Measurements from ENCODE around the gene DAAM1.

DAAM1 gene

GRCh38 chr14:59187802-59188460, 536 bp upstream of the DAAM1 start:
- DNase-seq, result no peak

GRCh38 chr14:59189091-59189785, 771 bp downstream of the DAAM1 start:
- DNase-seq, result no peak

GRCh38 chr14:59189786-59190368, 1.4 kb downstream of the DAAM1 start:
- DNase-seq, result no peak

GRCh38 chr14:59190372-59190771, 1.9 kb downstream of the DAAM1 start:
- no peak for DNase-seq

- no peak for DNase-seq
Measured at GRCh38 chr14:59195912-59196311, 7.4 kb downstream of the DAAM1 start.

- no peak for DNase-seq
Measured at GRCh38 chr14:59197695-59198262, 9.3 kb downstream of the DAAM1 start.

- no peak for DNase-seq
Measured at GRCh38 chr14:59199205-59199604, 10.7 kb downstream of the DAAM1 start.

- DNase-seq, result no peak
Measured at GRCh38 chr14:59199614-59200013, 11.1 kb downstream of the DAAM1 start.

GRCh38 chr14:59200195-59200594, 11.7 kb downstream of the DAAM1 start:
- DNase-seq, result no peak

- no peak for DNase-seq
Measured at GRCh38 chr14:59202031-59202430, 13.6 kb downstream of the DAAM1 start.

- DNase-seq, result no peak
Measured at GRCh38 chr14:59204305-59204704, 15.8 kb downstream of the DAAM1 start.

GRCh38 chr14:59206892-59207291, 18.4 kb downstream of the DAAM1 start:
- DNase-seq, result no peak

GRCh38 chr14:59207506-59207933, 19.1 kb downstream of the DAAM1 start:
- DNase-seq, result no peak

- DNase-seq, result no peak
Measured at GRCh38 chr14:59208224-59208814, 19.9 kb downstream of the DAAM1 start.

GRCh38 chr14:59208954-59209353, 20.5 kb downstream of the DAAM1 start:
- no peak for DNase-seq

- no peak for DNase-seq
Measured at GRCh38 chr14:59210621-59211020, 22.2 kb downstream of the DAAM1 start.

- DNase-seq, result no peak
Measured at GRCh38 chr14:59213368-59214315, 25.2 kb downstream of the DAAM1 start.

- DNase-seq, result no peak
Measured at GRCh38 chr14:59214702-59215302, 26.3 kb downstream of the DAAM1 start.

GRCh38 chr14:59215322-59215721, 26.9 kb downstream of the DAAM1 start:
- no peak for DNase-seq

- DNase-seq, result no peak
Measured at GRCh38 chr14:59215757-59216156, 27.3 kb downstream of the DAAM1 start.

- DNase-seq, result no peak
Measured at GRCh38 chr14:59217011-59217410, 28.5 kb downstream of the DAAM1 start.

GRCh38 chr14:59221568-59221967, 33.1 kb downstream of the DAAM1 start:
- DNase-seq, result no peak
